ENCODE measurements around the gene WDR6. TPM values are rescaled to one million over a fixed set of nuclear protein-coding genes. Genes with fewer than 3 reads are reported as not detected.

Gene WDR6
- polyA plus RNA-seq, 2 of the 4 experiments (the other 2 are of a cell fraction), result 64.2 to 99.6 TPM

GRCh38 chr3:49007068-49007770 lies at the start of gene WDR6 (continued):
- TF ChIP-seq REST (IDR thresholded peaks at IDR 0.05) (peak; percentile 86), MAX (IDR thresholded peaks at IDR 0.05) (peak; percentile 89), HOXA7 (CRISPR knock-in tag; IDR thresholded peaks at IDR 0.05) (peak; percentile 43; the same call in 1 of the 2 replicates), GATA3 (IDR thresholded peaks at IDR 0.05; ENCODE audit: borderline replicate concordance) (peak; percentile 48; the same call in 1 of the 2 replicates), RAD21 (conservative IDR thresholded peaks at IDR 0.05 in 1 of 2, IDR thresholded peaks at IDR 0.05 in 1 of 2) (no peak), HDAC2 (IDR thresholded peaks at IDR 0.05) (no peak), MAZ (IDR thresholded peaks at IDR 0.05; ENCODE audit: borderline replicate concordance, low read depth, low read length) (no peak), JUN (IDR thresholded peaks at IDR 0.05) (peak in 1 of 2 experiments; percentile 74; a peak in 3 of 5 replicates), CBX8 (IDR thresholded peaks at IDR 0.05) (no peak), SREBF2 (IDR thresholded peaks at IDR 0.05) (no peak), MYC (IDR thresholded peaks at IDR 0.05; ENCODE audit: borderline replicate concordance, low read length) (no peak), RARB (CRISPR knock-in tag; IDR thresholded peaks at IDR 0.05) (no peak), FOXS1 (CRISPR knock-in tag; IDR thresholded peaks at IDR 0.05) (no peak; the same call in 1 of the 2 replicates), CHD4 (IDR thresholded peaks at IDR 0.05; ENCODE audit: borderline replicate concordance) (no peak), SMC3 (IDR thresholded peaks at IDR 0.05) (no peak), MAFK (IDR thresholded peaks at IDR 0.05; ENCODE audit: partially characterized antibody) (peak; percentile 18), HOXB5 (CRISPR knock-in tag; IDR thresholded peaks at IDR 0.05) (peak; percentile 37; the same call in 1 of the 2 replicates), E2F6 (IDR thresholded peaks at IDR 0.05; ENCODE audit: borderline replicate concordance, low read depth) (peak; percentile 49; the same call in 1 of the 2 replicates), HEYL (CRISPR knock-in tag; IDR thresholded peaks at IDR 0.05) (no peak), TP53 (CRISPR knock-in tag; IDR thresholded peaks at IDR 0.05) (no peak), ZFP36 (IDR thresholded peaks at IDR 0.05; ENCODE audit: borderline replicate concordance, partially characterized antibody) (no peak), HOXB13 (CRISPR knock-in tag; IDR thresholded peaks at IDR 0.05; ENCODE audit: low read depth) (peak; percentile 31; the same call in 1 of the 2 replicates), RFX5 (IDR thresholded peaks at IDR 0.05) (no peak), FOSL2 (IDR thresholded peaks at IDR 0.05) (no peak), FOSL2 (CRISPR knock-in tag; IDR thresholded peaks at IDR 0.05) (no peak), ATOH8 (CRISPR knock-in tag; IDR thresholded peaks at IDR 0.05; ENCODE audit: low read depth) (no peak), RNF2 (IDR thresholded peaks at IDR 0.05; ENCODE audit: borderline replicate concordance, low read depth) (no peak), ZNF302 (CRISPR knock-in tag; IDR thresholded peaks at IDR 0.05) (no peak), CEBPB (IDR thresholded peaks at IDR 0.05) (no peak), BCL3 (IDR thresholded peaks at IDR 0.05) (peak; percentile 66; the same call in 2 of the 3 replicates)
